SH-SY5Y (cell line): Measurements from ENCODE around the gene FAM8A1.

Source experiments
- GATA2 ChIP-seq: IDR thresholded peaks from 2 replicates; pipeline ENCODE4 v1.6.1; 2011; ENCODE audit warnings: mild to moderate bottlenecking, low read depth, low read length
- GATA3 ChIP-seq: IDR thresholded peaks from 2 replicates; pipeline ENCODE4 v1.6.1; 2011; ENCODE audit warnings: low read depth, mild to moderate bottlenecking, low read length, moderate library complexity

DNA sequence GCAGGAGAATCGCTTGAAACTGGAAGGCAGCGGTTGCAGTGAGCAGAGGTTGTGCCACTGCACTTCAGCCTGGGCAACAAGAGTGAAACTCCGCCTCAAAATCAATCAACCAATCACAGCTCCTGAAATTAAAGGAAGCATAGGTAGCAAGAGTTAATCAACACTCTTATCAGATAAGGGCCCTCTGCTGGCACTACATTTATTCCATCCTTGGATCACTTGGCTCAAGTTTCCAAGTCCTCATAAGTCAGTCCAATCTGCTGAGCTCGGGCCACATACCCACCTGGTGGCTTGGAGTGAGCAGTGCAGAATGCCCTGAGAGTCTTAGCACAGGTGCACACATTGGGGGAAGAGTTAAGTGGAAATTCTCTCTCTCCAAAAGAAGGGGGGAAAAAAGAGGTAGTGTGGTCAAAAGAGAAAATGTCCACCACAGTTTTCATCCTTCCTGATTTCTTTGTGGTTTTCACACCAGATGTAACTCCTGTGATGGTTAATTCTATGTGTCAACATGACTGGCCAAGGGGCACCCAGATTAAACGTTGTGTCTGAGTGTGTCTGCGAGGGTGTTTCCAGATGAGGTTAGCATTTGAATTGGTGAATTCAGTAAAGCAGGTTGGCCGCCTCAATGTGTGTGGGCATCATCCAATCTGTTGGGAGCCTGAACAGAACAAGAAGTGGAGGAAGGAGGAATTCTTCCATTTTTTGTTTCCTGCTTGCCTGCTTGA lies 14.2 kb upstream of the FAM8A1 start:
- TF ChIP-seq GATA3 (no peak), GATA2 (no peak)
